Activated CD8-positive, alpha-beta memory T cell treated with anti-CD3 and anti-CD28 coated beads, Interleukin-2, amount 50 U/mL, for 4 hours (primary cell): ENCODE data around the gene BAX.

Experiments
- DNase-seq: peaks from one replicate; pipeline ENCODE4 v3.0.0-alpha.2; 2020

Gene BAX

GRCh38 chr19:48963371-48964204 is 8.9 kb downstream of the BAX start:
- peak; percentile 70 for DNase-seq

- no peak for DNase-seq
Observed at GRCh38 chr19:48964205-48965039, 9.7 kb downstream of the BAX start.

- DNase-seq, result peak; percentile 83
Observed at GRCh38 chr19:48965040-48965805, 10.5 kb downstream of the BAX start, which contains the start of gene FTL. Gene FTL, plus strand, starts transcription at chr19:48965309. Its CDS starts 199 bp downstream, at chr19:48965508.

- DNase-seq, result peak; percentile 90
Observed at GRCh38 chr19:48965806-48966540, 11.3 kb downstream of the BAX start.

GRCh38 chr19:48966541-48967345 is 12.1 kb downstream of the BAX start:
- no peak for DNase-seq

- no peak for DNase-seq
Observed at GRCh38 chr19:48967346-48968178, 12.9 kb downstream of the BAX start.

GRCh38 chr19:48968179-48968661 is 13.5 kb downstream of the BAX start:
- DNase-seq, result no peak

GRCh38 chr19:48968813-48969218 is 14.1 kb downstream of the BAX start:
- DNase-seq, result no peak

- DNase-seq, result no peak
Observed at GRCh38 chr19:48969276-48970138, 14.8 kb downstream of the BAX start.

- no peak for DNase-seq
Observed at GRCh38 chr19:48970139-48970766, 15.6 kb downstream of the BAX start.

- peak; percentile 88 for DNase-seq
Observed at GRCh38 chr19:48970923-48971395, 16.3 kb downstream of the BAX start.

GRCh38 chr19:48975947-48976847 is 21.5 kb downstream of the BAX start:
- DNase-seq, result no peak

GRCh38 chr19:48977061-48977460 is 22.4 kb downstream of the BAX start:
- DNase-seq, result no peak

- DNase-seq, result no peak
Observed at GRCh38 chr19:48982280-48982679, 27.6 kb downstream of the BAX start.

GRCh38 chr19:48985711-48986110 is 31.0 kb downstream of the BAX start:
- DNase-seq, result no peak

- no peak for DNase-seq
Observed at GRCh38 chr19:48986211-48986610, 31.5 kb downstream of the BAX start.

GRCh38 chr19:48987323-48987722 is 32.6 kb downstream of the BAX start:
- DNase-seq, result no peak

GRCh38 chr19:48988286-48988685 is 33.6 kb downstream of the BAX start:
- no peak for DNase-seq
